A549 treated with AZD9567 at 1 μM for 4 hours (cell line): Measurements from ENCODE around the gene CZIB. TPM values are rescaled to one million over a fixed set of nuclear protein-coding genes. Genes with fewer than 3 reads are reported as not detected.

Experiments used
- total RNA-seq: library from RNA; stranded (reverse); fragments of 200-300 nt; extraction: Qiagen RNA extraction; gene quantifications from 5 replicates; pipeline ENCODE4 v1.2.3, GENCODE V29; 2022; ENCODE audit not compliant: insufficient read depth

CZIB gene
- 33.2 to 34.6 TPM (median 34.2 TPM) in 5 replicates for total RNA-seq

DNA sequence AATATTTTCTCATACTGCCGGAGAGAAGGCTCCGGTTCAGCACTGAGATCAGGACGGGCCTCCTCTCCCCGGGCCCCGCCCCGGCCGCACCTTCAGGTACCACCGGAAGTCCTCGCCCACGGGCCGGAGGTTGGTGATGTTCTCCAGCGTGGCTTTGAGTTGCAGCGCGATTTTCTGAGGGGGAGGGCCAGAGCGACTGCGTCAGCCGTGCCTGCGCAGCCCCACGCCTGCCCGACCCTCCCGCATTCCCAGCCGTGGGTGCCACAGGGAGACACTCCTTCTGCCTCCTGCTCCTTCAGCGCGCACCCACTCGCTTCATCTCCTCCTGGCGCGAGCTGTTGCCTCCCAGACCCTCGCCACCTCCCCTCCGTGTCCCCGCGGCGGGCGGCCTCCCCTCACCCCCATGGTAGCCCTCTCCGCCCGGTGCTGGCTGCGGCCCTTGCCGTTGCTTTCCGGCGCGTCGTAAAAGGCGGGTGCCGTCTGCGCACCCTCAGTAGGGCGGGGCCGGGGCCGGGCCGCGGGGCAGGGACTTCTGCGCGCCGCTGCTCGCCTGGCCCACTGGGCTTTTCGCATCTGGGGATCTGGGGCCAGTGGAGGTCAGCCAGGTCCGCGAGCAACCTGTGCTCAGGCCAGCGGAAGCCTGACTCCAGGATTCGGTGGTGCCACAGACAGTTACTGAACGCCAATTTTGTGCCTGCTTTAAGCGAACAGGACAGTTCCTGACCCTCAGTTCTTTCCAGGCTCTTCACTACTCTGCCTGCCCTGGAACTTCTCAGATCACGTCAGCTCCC, at the start of gene CZIB:
Gene CZIB, minus strand, starts transcription at position 464 of the 791 bp plus-strand sequence. Its CDS starts 59 bp downstream, at position 405.

GRCh38 chr1:53238197-53239155, 18.0 kb upstream of the CZIB start, which contains the start of gene MAGOH:
MAGOH (minus strand) TSS chr1:53238518; CDS start chr1:53238448, 70 bp downstream.

DNA sequence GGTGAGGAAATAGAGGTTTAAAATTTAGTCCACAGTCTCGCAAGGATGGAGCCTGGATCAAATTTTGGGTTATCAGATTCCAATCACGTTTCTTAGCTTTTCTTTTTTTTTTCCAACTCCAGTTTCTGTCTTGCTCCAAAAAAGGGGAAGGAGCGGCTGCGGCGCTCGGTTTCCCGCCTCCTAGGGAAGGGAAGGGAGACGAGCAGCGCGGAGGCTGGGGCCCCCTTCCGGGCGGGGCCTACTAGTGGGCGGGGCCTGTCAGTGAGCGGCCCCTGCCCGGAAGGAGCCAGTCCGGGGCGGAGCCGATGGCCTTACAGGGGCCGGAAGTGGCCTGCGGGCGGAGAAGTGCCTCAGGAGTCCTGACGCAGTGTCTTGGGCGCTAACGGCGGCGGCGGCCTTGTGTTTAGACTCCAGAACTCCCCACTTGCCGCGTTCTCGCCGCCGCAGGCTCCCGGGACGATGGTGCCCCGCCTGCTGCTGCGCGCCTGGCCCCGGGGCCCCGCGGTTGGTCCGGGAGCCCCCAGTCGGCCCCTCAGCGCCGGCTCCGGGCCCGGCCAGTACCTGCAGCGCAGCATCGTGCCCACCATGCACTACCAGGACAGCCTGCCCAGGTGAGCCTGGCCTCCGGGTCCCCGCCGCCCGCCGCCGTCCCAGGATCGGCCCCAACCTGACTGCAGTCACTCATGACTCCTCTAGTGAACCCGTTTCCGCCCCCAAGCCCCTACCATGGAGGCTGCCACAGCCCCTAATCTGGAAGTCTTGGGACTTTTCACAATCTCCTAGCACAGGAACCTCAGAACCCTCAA, 23.7 kb downstream of the CZIB start, which contains the start of gene CPT2:
Gene CPT2, plus strand, starts transcription at position 340 of the 806 bp plus-strand sequence. Its CDS starts 120 bp downstream, at position 460.

Other genes with a start within 250 kb of the CZIB start
- 0.05 TPM in 1 of 5 replicates, not detected in the others for gene PODN, start 158.4 kb downstream of the CZIB start, total RNA-seq
- gene SLC1A7, start 78.0 kb downstream of the CZIB start, total RNA-seq = not detected in 5 replicates
- gene CPT2, start 23.8 kb downstream of the CZIB start, total RNA-seq = 10.0 to 14.1 TPM (median 10.3 TPM) in 5 replicates
- gene MAGOH, start 17.9 kb upstream of the CZIB start, total RNA-seq = 60.8 to 71.6 TPM (median 65.2 TPM) in 5 replicates
- gene LRP8, start 107.4 kb upstream of the CZIB start, total RNA-seq = 34.7 to 45.3 TPM (median 41.8 TPM) in 5 replicates
- gene DMRTB1, start 238.8 kb upstream of the CZIB start, total RNA-seq = not detected in 5 replicates